GM20431 (cell line): Measurements from ENCODE around the gene SLC25A45.
"Not testable (repeated sequence)": the region's sequence is repeated elsewhere in the genome, so short reads cannot be mapped to it uniquely, and the experiment has no call there.

ENCODE experiments used
- in situ Hi-C: fragments of 300-500 bp; cut with MseI, MboI; formaldehyde crosslinking; loops from one replicate; pipeline ENCODE4 v1.15.0; 2020; ENCODE audit warnings: low sequenced_read_pairs; ENCODE audit not compliant: unreplicated experiment

Gene SLC25A45

DNA sequence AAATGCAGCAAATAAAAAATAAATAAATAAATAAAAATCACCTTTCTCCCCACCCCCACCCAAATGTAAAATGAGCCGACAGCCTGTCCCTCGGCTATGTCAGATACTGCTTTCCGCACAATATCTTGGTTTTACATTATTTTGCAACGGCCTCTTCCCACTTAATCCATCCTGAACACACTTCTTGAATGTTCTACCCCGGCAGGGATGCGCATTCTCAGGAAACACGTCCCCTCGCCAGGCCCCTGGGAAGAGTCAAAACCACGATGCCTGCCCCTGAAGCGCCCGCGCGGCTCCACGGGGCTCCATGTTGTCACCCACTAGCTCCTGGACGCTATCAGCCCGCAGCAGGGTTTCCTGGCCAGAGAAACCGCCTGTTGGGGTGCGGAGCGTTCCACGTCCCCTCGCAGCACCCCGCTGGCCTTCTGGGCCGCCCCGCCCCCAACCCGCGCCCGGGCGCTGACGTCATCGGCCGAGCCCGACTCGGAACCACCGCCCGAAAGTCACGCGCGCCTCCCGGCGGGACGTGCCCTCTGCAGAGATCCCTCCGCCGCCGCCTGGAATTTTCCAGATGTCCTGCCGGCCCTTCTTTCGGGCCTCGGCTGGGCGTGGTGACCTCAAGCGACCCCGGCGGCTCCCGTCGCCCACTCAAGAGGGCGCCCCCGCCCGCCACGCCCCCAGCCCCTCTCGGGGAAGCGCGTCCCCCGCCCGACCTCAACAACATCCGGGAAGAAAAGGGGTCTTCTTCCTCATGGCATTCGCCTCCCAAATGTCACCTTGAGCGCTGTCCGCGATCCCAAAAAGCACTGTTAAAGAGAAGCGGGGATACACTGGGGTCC is 39.6 kb upstream of the SLC25A45 start:
- in situ Hi-C loops: no loop called here

DNA sequence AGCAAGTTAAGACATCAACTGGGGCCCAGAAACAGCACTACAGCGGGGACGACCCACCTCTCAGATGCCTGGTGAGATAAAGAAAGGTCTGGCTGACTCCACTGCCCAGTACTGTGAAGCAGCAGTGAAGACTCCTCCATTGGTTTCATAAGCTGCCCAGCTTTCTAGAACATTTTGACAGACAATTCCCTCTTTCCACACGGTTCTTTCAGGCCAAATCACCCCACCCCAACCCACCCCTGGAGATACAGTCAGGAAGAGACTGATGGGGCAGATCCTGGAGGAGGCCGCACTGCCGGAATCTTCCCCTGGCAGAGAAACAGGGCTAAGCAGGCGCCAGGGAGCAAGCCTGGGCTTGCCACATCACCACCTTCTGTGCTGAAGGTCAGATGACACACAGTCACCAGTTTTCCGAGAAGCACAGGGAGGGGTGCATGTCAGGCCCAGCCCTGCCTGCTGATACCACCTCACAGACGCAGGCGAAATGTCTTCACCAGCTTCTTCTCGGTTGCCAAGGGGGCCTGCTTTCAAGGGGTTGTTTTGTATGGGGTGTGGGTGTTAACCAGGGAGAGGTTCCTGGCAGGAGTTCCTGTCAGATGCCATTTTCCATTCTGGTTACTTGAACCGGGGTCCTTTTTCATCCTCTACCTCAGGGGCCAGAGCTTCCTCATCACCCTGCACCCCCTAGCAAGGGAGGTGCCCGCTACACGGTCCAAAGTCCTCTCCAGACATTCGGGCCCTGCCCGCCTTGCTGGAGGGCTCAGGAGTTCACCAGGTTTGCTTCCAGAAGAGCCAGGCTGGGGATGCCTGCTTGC is 38.7 kb upstream of the SLC25A45 start:
- in situ Hi-C loops: no loop called here

DNA sequence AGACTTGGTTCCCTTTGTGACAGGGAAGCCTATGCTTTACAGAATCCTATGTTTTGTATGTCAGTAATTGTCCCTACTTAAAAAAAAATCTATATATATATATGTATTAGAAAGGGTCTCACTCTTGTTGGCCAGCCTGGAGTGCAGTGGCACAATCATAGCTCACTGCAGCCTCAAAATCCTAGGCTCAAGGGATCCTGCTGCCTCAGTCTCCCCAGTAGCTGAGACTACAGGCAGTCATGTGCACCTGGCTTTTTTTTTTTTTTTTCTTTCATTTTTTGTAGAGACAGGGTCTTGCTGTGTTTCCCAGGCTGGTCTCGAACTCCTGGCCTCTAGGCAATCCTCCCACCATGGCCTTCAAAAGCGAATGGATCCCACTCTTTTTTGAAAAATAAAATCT is 38.1 kb upstream of the SLC25A45 start:
- in situ Hi-C loops: no loop called here

DNA sequence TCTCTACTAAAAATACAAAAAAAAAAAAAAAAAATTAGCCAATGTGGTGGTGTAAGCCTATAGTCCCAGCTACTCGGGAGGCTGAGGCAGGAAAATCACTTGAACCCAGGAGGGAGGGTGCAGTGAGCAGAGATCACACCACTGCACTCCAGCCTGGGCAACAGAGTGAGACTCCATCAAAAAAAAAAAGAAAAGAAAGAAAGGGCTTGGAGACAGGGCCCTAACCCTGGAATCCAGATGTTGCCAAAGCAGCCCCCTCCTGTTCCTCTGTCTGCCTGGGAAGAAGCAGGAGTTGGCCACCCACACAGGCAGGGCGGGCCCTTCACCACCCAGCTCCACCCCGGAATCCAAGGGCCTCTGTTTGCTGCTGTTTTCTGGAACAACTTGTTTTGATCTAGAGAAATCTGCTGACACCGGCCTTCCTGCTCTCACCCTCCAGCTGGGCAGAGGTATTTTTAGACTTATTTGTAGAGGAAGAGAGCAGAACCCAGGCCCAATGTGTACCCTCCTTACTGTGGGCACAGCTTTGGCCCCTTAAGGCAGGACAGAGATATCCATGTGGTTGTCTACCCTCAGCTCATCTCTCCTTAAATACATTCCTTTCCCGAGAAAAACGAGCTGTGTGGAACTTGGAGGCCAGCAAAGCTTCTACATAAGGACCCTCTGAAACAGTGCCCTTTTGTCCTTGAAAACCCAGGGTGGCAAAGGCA is 37.5 kb upstream of the SLC25A45 start:
- in situ Hi-C loops: no loop called here

DNA sequence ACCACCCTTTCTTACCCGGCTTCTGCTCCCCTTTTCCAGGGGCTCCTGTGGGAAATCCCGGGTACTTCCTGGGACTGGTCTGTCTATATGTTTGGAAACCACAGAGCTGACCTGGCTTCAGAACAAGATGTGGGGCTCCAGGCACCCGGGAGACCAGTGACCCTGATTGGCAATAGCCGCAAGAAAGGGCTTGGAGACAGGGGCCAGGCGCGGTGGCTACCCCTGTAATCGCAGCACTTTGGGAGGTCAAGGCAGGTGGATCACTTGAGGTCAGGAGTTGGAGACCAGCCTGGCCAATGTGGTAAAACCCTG is 37.0 kb upstream of the SLC25A45 start:
- in situ Hi-C loops: no loop called here

DNA sequence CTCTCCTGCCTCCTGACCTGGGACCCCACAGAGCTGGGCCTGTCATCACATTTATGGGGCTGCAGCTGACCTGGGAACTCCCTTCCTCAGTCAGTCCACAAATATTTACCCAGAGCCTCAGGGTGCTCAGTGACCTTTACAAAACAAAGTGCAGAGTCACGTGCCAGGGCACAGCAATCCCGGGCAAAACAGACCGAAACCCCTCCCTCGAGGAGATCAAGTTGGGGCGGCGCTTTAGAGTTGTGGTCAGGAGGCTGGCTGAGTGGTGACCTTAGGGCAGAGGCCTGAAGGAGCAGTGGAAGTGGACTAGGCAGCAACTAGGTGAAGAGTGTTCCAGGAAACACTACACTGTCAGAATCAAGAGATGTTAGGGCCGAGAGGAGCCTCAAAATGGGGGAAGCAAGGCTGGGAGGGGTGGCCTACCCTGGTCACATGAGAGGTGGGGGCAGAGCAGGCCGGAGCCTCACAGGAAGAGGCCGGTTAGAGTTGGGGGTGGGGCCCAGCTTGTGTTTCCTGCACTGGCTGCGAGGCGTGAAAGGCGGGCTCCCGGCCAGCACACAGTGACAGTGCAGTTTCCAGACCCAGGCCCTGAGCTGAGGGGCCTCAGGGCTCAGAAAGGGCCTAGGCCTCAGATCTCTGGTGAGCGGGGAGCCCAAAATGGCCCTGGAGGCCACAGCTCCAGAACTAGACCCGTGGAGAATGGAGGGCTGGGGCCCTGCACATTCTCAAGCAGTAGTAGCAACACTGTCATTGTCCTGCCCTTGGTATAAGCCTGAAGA is 36.4 kb upstream of the SLC25A45 start:
- in situ Hi-C loops: no loop called here

DNA sequence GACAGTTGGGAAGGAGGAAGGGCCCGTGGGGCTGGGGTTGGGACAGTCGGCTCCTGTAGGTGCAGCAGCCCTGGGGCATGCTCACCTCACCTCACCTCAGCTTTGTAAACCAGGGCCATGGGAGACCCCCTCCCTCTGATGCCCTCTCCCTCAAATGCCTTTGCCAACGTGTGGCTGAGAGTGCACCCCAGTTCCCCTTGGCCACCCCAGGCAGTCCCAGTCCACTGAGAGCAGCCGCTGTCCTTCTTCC is 35.9 kb upstream of the SLC25A45 start:
- in situ Hi-C loops: no loop called here

DNA sequence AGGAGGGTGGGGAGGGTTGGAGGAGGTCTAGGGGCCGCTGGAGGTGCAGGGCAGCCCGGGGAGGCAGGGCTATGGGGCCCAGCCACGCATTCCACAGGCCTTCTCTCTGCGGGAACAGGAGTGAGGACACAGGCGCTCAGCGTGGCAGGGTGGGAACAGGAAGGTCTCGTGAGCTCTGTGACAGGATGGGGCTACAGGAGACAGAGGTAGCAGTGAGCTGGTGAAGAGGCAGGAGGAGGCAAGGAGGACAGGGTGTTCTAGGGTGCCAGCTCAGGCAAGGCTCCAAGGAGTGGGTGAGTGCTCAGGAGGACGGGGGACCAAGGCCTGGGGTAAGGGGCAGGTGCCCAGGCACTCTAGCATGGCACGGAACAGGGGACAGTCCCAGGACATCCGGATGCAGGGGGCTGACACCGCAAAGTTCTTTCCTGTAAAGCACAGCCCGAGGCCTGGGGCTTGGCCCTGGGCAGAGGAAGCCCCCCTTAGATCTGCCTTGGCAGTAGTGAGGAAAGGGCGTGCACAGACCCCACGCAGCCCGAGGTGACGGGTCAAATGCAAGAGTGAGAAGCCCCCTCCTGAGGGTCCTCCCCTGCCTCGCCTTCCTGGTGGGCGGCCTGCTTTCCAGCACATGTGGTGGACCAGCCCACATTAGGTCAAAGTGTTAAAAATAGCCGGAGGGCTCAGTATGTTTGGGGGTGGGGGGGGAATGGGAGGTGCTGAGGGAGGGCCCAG is 35.4 kb upstream of the SLC25A45 start:
- in situ Hi-C loops: no loop called here

DNA sequence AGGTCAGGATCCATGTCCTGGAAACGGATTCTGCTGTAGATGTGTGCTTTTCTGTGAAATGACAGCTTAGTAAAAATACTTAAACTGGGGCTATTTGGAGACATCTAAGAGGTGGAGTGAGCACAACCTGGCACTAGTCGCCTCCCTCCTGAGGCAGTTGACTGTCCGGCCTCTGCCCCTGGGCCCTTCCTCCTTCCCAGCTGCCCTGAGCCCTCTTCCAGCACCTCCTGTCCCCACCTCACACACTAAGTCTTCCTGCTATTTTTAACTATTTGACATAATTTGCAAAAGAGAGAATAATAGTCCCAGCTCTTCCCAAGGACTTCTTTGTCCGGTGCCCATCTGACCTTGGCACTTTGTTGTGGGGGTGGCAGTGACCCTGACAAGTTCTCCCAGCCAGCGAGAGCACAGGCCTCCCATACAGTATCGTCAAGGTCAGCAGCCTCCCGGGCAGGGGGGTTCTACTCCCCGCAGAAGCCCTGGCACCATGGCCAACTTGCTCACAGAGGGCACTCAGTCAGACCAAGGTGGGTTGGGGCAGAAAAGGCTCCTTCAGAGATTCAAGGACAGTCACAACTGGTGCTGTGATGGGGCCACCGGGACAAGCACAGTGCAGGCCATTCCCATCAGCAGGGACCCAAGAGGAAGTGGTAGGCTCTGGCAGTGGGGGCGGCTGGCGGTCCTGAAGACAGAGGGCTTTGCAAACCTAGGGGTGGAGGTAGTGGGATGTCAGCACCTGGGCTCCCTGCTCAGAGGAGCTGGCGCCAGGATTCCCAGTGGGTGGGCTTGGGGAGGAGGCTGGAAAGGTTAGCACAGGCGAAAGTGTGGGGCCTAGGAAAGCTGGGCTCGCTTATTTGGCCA is 34.6 kb upstream of the SLC25A45 start:
- in situ Hi-C loops: no loop called here

DNA sequence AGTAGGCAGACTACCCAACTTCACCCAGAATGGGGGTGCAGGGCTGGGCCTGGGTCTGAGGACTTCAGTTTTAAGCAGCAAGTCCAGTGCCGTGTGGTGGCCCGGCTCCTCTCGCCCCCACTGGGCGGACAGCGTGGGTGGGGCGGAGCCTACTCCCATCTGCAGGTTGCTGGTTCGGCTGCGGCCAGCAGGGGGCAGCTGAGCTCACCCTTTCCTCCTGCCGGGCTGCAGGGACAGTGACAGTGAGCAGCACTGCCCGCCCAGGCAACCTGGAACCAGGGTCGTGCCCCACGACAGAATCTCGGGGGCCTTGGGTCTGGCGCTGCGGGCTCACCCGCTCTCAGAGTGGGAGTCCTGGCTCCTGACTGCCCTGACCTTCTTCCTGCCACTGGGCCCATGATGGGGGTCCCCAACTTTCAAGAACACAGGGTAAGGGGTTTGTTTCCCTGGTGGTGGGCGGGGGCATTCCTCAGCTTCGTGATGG is 33.9 kb upstream of the SLC25A45 start:
- in situ Hi-C loops: no loop called here

DNA sequence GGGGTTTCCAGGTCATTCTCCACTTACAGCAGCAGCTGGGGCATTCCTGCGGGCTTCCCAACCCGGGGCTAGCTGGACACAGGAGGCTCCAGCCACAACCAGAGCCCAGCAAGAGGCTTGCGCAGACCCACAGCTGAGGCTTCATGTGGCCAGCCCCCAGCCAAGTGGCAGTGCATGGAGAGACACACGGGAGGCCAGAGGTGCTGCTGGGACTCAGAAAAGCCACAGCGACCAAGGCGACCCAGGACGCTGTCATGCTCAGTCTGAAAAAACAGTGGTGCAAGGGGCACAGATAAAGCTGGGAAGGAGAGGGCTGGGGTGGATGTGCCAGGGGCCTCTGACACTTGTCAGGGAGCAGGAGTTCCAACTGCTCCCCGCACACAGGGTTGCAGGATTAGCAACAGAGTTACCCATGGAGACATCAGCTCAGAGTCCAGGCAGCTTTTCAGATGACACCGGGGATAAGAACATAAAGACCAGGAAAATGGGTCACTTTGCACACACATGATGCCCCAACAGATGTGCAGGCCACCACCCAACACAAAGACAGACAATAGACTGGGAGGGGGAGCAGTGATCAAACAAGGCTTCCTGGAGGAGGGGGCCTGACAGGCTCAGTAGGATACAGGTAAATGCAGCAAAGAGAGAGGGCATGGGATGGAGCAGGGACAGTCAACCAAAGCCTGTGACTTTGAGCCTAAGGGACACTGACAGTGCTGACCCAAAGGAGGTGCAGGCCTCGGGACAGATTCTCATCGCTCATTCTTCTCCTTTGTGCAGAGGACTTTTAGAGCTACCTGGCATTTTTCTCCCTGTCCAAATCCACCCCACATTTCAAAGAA is 33.3 kb upstream of the SLC25A45 start:
- in situ Hi-C loops: no loop called here

DNA sequence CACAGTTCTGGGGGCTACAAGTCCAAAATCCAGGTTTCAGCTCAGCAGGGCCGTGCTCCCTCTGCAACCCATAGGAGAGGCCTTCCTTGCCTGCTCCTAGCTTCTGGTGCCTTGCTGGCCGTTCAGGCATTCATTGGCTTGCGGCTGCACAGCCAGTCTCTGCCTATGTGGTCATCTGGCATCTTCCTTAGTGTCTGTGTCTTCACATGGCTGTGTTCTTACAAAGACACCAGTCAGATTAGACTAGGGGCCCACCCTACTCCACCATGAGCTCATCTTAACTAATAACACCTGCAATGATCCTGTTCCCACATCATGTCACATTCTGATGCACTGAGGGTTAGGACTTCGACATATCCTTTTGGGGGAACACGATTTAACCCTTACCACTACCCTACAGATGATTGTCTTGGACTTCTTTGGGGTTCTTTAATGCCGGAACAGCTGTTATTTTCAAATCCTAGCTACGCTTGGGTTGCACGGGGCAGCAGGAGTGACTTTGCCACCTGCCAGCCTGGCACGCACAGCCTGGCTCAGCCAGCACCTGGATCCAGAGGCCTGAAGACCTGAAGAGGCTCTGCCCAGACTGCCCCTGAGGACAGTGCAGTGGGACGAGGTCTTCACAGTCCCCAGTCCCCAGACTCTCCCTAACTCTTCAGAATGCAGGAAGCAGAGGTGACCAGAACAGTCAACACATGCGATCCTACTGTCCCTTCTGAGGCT is 32.5 kb upstream of the SLC25A45 start:
- in situ Hi-C loops: no loop called here

DNA sequence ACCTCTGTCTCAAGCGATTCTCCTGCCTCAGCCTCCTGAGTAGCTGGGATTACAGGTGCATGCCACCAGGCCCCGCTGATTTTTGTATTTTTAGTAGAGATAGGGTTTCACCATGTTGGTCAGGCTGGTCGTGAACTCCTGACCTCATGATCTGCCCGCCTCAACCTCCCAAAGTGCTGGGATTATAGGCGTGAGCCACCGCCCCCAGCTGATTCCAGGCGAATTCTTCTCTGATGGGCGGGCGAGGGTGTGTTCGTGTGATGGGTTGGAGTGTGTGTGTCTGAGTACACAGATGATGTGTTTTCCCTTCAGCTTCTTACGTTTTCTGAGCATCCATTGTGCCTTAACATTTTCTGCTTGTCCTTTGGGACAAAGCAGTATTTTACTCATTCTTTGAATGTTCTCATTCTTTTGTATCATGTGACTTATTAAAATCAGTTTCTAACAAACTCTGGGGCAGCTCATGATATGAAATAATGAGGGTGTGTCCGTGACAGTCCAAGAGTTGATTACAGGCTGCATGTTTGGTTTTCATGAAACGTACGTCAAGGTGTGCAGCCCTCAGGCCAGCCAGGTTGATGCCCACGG is 30.7 kb upstream of the SLC25A45 start:
- in situ Hi-C loops: not testable (repeated sequence)

DNA sequence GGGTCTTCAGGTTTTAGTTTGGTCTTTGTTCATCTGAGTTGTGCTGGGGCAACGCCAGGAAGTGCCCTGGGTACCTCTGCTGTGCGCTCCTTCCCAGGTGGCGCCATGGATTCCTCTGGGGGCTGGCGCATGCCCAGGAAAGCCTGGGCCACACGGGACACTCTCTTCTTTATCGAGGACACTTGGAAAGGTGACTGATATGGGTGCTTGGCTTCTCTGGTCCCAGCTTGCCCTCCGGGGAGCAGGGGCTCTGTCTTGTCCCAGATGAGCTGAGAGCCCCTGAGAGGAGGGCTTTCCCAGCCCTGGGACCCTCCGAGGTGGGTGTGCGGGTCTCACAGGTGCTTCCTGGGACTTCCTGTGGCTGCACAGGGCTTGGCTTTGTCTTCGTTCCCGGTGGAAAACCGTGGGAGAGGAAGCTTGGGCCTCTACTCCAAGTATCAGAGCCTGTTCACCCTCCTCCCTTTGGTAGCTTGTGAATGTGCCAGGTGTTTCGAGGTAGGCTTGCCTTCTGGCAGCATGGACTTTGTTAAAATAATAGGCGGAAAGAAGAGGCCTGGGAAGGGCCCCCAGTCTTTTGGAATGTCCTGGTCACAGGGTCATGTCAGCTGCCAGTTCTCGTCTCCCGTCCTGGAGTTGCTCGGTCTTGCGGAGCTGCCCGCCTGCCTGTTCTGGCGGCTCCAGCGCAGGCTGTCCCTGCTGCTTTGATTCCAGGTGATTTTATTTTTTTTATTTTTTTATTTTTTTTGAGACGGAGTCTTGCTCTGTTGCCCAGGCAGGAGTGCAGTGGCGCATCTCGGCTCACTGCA is 30.0 kb upstream of the SLC25A45 start:
- in situ Hi-C loops: no loop called here

DNA sequence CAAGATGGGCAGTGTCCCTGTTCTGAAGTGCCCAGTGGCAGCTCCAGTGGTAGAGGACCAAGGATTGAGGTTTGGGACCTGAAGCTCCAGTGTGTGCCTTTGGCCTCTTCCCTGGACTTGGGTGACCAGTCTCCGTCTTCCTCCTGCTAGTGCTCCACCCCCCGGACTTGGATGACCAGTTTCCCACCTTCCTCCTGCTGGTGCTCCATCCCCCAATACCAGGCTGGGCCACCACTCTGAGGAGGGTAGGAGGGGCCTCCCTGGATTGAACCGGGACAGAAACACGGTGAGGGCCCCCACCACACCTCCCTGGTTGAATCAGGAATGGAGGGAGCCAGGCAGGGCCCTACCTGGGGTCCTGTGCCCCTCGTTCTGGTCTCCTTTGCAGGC is 29.2 kb upstream of the SLC25A45 start:
- in situ Hi-C loops: no loop called here
